ENCODE results near the gene MR1. TPM values are rescaled to one million over a fixed set of nuclear protein-coding genes. Genes with fewer than 3 reads are reported as not detected.

MR1 gene
- total and polyA plus RNA-seq, 2 of the 13 experiments (the other 11 are each of a cell fraction or from before 2014, with no cell fraction given), result 7.7 to 10.4 TPM

DNA sequence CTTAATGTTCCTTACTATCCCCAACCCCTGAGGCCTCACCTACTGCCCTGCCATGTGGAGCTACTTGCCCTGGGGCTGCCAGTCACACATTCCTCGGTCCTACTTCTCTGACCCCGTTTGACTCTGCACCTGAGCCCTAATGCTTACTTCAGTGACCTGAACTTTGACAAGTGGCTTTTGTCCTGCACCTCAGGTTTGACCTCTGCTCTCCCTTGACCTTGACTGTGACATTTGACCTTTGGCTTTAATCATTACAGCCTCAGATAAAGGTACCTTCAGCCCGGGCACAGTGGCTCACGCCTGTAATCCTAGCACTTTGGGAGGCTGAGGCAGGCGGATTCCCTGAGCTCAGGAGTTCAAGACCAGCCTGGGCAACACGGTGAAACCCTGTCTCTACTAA lies 22.8 kb downstream of the MR1 start (continued):
- TF ChIP-seq, protein P1, sequence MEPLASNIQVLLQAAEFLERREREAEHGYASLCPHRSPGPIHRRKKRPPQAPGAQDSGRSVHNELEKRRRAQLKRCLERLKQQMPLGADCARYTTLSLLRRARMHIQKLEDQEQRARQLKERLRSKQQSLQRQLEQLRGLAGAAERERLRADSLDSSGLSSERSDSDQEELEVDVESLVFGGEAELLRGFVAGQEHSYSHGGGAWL (CRISPR knock-in tag; IDR thresholded peaks at IDR 0.05), result no peak
- peak; percentile 62 for TF ChIP-seq NR2F6 (IDR thresholded peaks at IDR 0.05)
- TF ChIP-seq NR2F6 (CRISPR knock-in tag; IDR thresholded peaks at IDR 0.05), result peak; percentile 43; the same call in 1 of the 2 replicates
- TF ChIP-seq ZNF10 (CRISPR knock-in tag; IDR thresholded peaks at IDR 0.05; ENCODE audit: borderline replicate concordance, low read depth), result no peak
- TF ChIP-seq, protein P2, sequence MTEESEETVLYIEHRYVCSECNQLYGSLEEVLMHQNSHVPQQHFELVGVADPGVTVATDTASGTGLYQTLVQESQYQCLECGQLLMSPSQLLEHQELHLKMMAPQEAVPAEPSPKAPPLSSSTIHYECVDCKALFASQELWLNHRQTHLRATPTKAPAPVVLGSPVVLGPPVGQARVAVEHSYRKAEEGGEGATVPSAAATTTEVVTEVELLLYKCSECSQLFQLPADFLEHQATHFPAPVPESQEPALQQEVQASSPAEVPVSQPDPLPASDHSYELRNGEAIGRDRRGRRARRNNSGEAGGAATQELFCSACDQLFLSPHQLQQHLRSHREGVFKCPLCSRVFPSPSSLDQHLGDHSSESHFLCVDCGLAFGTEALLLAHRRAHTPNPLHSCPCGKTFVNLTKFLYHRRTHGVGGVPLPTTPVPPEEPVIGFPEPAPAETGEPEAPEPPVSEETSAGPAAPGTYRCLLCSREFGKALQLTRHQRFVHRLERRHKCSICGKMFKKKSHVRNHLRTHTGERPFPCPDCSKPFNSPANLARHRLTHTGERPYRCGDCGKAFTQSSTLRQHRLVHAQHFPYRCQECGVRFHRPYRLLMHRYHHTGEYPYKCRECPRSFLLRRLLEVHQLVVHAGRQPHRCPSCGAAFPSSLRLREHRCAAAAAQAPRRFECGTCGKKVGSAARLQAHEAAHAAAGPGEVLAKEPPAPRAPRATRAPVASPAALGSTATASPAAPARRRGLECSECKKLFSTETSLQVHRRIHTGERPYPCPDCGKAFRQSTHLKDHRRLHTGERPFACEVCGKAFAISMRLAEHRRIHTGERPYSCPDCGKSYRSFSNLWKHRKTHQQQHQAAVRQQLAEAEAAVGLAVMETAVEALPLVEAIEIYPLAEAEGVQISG (CRISPR knock-in tag; IDR thresholded peaks at IDR 0.05), result no peak
- TF ChIP-seq HNF4A (CRISPR knock-in tag; IDR thresholded peaks at IDR 0.05), result peak; percentile 38
- TF ChIP-seq, protein P3, sequence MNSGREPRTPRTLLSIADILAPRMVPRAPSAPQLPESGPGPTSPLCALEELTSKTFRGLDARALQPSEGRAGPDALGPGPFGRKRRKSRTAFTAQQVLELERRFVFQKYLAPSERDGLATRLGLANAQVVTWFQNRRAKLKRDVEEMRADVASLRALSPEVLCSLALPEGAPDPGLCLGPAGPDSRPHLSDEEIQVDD (CRISPR knock-in tag; IDR thresholded peaks at IDR 0.05; ENCODE audit: borderline replicate concordance), result no peak
- 0 out of 2 replicates have a peak, but pooled peaks have one; percentile 25 for TF ChIP-seq ESRRA (CRISPR knock-in tag; IDR thresholded peaks at IDR 0.05; ENCODE audit: low read depth)
- TF ChIP-seq NR2F2 (IDR thresholded peaks at IDR 0.05; ENCODE audit: borderline replicate concordance, low read depth), result 0 out of 2 replicates have a peak, but pooled peaks have one; percentile 28
- no peak for TF ChIP-seq ZNF7 (CRISPR knock-in tag; IDR thresholded peaks at IDR 0.05)

DNA sequence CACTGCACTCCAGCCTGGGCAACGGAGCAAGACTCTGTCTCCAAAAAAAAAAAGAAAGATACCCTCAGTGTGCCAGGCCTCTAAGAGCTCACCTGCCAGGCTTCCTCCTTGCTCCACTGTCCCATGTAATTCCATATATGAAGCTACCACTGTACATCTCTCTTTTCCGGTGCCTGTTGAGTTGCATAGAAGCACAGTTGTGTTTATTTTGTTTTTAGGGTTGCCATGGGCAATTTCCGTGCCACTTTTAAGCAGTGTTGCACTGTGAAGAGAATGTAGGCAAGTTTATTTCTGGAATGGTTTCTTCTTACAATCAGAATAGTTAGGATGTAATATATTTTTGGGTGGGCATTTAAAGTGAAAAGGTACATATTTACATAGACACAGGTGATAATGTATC lies 23.3 kb downstream of the MR1 start:
- 90% methylated on average over 3 of the region's 3 CpGs for WGBS (ENCODE audit: low lambda C conversion rate)
- H3K9ac ChIP-seq (ENCODE audit: insufficient read depth, low read depth, low read length), result no peak overlapping the region
- FAIRE-seq, result no peak
- H2AFZ ChIP-seq (ENCODE audit: low read length), result no peak overlapping the region
- H3K4me3 ChIP-seq (replicated peaks in 1 of 3; ENCODE audit: insufficient read depth in 1 of 3, low read depth in 2 of 3, low read length in 3 of 3), result no peak overlapping the region
- no peaks in the 10 kb centered on the region for H3K9me3 ChIP-seq (ENCODE audit: low read length)
- no peaks in the 10 kb centered on the region for H3K79me2 ChIP-seq (ENCODE audit: insufficient read depth, low read length)
- no peaks in the 10 kb centered on the region for H3K4me1 ChIP-seq (ENCODE audit: insufficient read depth, low read length)
- ATAC-seq, result no peak
- POLR2A ChIA-PET, result no interaction called here
- in situ Hi-C loops (cut with HindIII; ENCODE audit: extremely low pct_ligation_motif_present, low pct_unique_long_range_greater_than_20kb) (no loop called here), intact Hi-C loops (cut with micrococcal nuclease; ENCODE audit: unreplicated experiment) (no loop called here)
- DNase-seq (ENCODE audit: low spot score), result no peak
- H3K36me3 ChIP-seq (replicated peaks in 1 of 2; ENCODE audit: control insufficient read depth in 1 of 2, insufficient read depth in 2 of 2, low read length in 2 of 2), result no peaks in the 10 kb centered on the region
- H3K27ac ChIP-seq (ENCODE audit: extremely low read length, insufficient read depth, low read length), result no peak overlapping the region
- BruUV-seq (replicated peaks), result no TSS peak
- H4K20me1 ChIP-seq (ENCODE audit: insufficient read depth, low read length), result no peaks in the 10 kb centered on the region
- CTCF ChIA-PET (ENCODE audit: low intra/inter-chr PET ratio, low total read pairs), result no interaction called here
- H3K4me2 ChIP-seq (ENCODE audit: low read depth, low read length), result no peak overlapping the region
- no peaks in the 10 kb centered on the region for H3K27me3 ChIP-seq (ENCODE audit: control insufficient read depth in 1 of 2, insufficient read depth in 2 of 2, low read length in 2 of 2)
- TF ChIP-seq MZF1 (CRISPR knock-in tag; IDR thresholded peaks at IDR 0.05; ENCODE audit: borderline replicate concordance) (no peak), ZNF256 (CRISPR knock-in tag; conservative IDR thresholded peaks at IDR 0.05) (no peak), CENPT (CRISPR knock-in tag; IDR thresholded peaks at IDR 0.05; ENCODE audit: low read depth) (no peak), GPN1 (CRISPR knock-in tag; IDR thresholded peaks at IDR 0.05; ENCODE audit: borderline replicate concordance) (no peak), ZBTB33 (CRISPR knock-in tag; IDR thresholded peaks at IDR 0.05) (no peak), ZNF430 (CRISPR knock-in tag; IDR thresholded peaks at IDR 0.05) (no peak), RNF219 (CRISPR knock-in tag; IDR thresholded peaks at IDR 0.05) (no peak), TEAD2 (CRISPR knock-in tag; IDR thresholded peaks at IDR 0.05) (no peak)
